WTC11 (cell line): Measurements from ENCODE around the gene SLC29A1. TPM values are rescaled to one million over a fixed set of nuclear protein-coding genes. Genes with fewer than 3 reads are reported as not detected.
"Not testable (repeated sequence)": the region's sequence is repeated elsewhere in the genome, so short reads cannot be mapped to it uniquely, and the experiment has no call there.

Experiments
- ATAC-seq: fragments of 200-7000 bp; cut with Tn5 transposase; 2 replicates; pipeline ENCODE4 v1.10.0; 2021; ENCODE audit warnings: mild to moderate bottlenecking, moderate library complexity
- CTCF ChIA-PET: fragments of 300-600 bp; sonication (Branson Sonifier 250); formaldehyde crosslinking; loops from one replicate; lab custom pipeline; 2021; ENCODE audit warnings: antibody characterized with exemption; lab: Charles Lee
- POLR2A ChIA-PET: fragments of 350-600 bp; sonication (Branson Sonifier 250); formaldehyde crosslinking; loops from one replicate; lab custom pipeline; 2021; ENCODE audit warnings: antibody characterized with exemption; lab: Charles Lee
- DNase-seq: peaks from one replicate; pipeline ENCODE4 v3.0.0; 2021; ENCODE audit warnings: low spot score
- H3K27ac Mint-ChIP-seq: 2 replicates; pipeline ENCODE4 v1.8.0; 2021; ENCODE audit warnings: mixed read lengths
- H3K27me3 Mint-ChIP-seq: 2 replicates; pipeline ENCODE4 v1.8.0; 2021; ENCODE audit warnings: low read depth, mild to moderate bottlenecking, moderate library complexity, mixed read lengths
- H3K36me3 Mint-ChIP-seq: 2 replicates; pipeline ENCODE4 v1.8.0; 2021; ENCODE audit warnings: mixed read lengths
- H3K4me1 Mint-ChIP-seq: 2 replicates; pipeline ENCODE4 v1.8.0; 2022; ENCODE audit warnings: mixed read lengths
- H3K4me3 Mint-ChIP-seq: 2 replicates; pipeline ENCODE4 v1.8.0; 2021; ENCODE audit warnings: mild to moderate bottlenecking, moderate library complexity, mixed read lengths
- H3K9me3 Mint-ChIP-seq: 2 replicates; pipeline ENCODE4 v1.8.0; 2021; ENCODE audit warnings: mixed read lengths
- ERG ChIP-seq: fragments of 250-450 bp; sonication (Bioruptor Pico); IDR thresholded peaks from 2 replicates; pipeline ENCODE4 v1.8.0; 2021; ENCODE audit warnings: mild to moderate bottlenecking
- ESRRA ChIP-seq: sonication (generic); formaldehyde crosslinking; IDR thresholded peaks from 2 replicates; pipeline ENCODE4 v1.8.1; 2022; ENCODE audit warnings: mild to moderate bottlenecking, missing genetic modification reagents, borderline replicate concordance
- ETV6 ChIP-seq: sonication (generic); formaldehyde crosslinking; IDR thresholded peaks from 2 replicates; pipeline ENCODE4 v1.8.1; 2022; ENCODE audit warnings: mild to moderate bottlenecking, missing genetic modification reagents
- GABPB1 ChIP-seq: sonication (generic); formaldehyde crosslinking; IDR thresholded peaks from 2 replicates; pipeline ENCODE4 v1.8.1; 2023; ENCODE audit warnings: mild to moderate bottlenecking, missing genetic modification reagents
- GTF2I ChIP-seq: fragments of 250-450 bp; sonication (Bioruptor Pico); conservative IDR thresholded peaks from 2 replicates; pipeline ENCODE4 v1.4.0; 2021; ENCODE audit warnings: mild to moderate bottlenecking
- IRF1 ChIP-seq: sonication (generic); formaldehyde crosslinking; IDR thresholded peaks from 2 replicates; pipeline ENCODE4 v1.8.0; 2023; ENCODE audit warnings: missing genetic modification reagents
- KAT7 ChIP-seq: sonication (generic); formaldehyde crosslinking; IDR thresholded peaks from 2 replicates; pipeline ENCODE4 v1.8.1; 2023; ENCODE audit warnings: missing genetic modification reagents, mild to moderate bottlenecking, borderline replicate concordance
- MYBL2 ChIP-seq: sonication (generic); formaldehyde crosslinking; IDR thresholded peaks from 2 replicates; pipeline ENCODE4 v1.8.1; 2023; ENCODE audit warnings: mild to moderate bottlenecking, moderate library complexity, missing genetic modification reagents
- PREB ChIP-seq: sonication (generic); formaldehyde crosslinking; IDR thresholded peaks from 2 replicates; pipeline ENCODE4 v1.8.1; 2022; ENCODE audit warnings: mild to moderate bottlenecking, missing genetic modification reagents, moderate library complexity, borderline replicate concordance
- TP53 ChIP-seq: sonication (generic); formaldehyde crosslinking; IDR thresholded peaks from 2 replicates; pipeline ENCODE4 v1.8.1; 2023; ENCODE audit warnings: mild to moderate bottlenecking, missing genetic modification reagents
- ZNF138 ChIP-seq: sonication (generic); formaldehyde crosslinking; conservative IDR thresholded peaks from 2 replicates; pipeline ENCODE4 v1.8.1; 2022; ENCODE audit warnings: mild to moderate bottlenecking, moderate library complexity, missing genetic modification reagents
- ZNF219 ChIP-seq: sonication (generic); formaldehyde crosslinking; IDR thresholded peaks from 2 replicates; pipeline ENCODE4 v1.8.0; 2023; ENCODE audit warnings: missing genetic modification reagents, mild to moderate bottlenecking, borderline replicate concordance
- ZNF263 ChIP-seq: sonication (generic); formaldehyde crosslinking; IDR thresholded peaks from 2 replicates; pipeline ENCODE4 v1.8.1; 2022; ENCODE audit warnings: low read depth, mild to moderate bottlenecking, moderate library complexity, missing genetic modification reagents
- ZNF512 ChIP-seq: sonication (generic); formaldehyde crosslinking; IDR thresholded peaks from 2 replicates; pipeline ENCODE4 v1.8.1; 2022; ENCODE audit warnings: missing genetic modification reagents, borderline replicate concordance
- ZSCAN18 ChIP-seq: fragments of 250-450 bp; sonication (Bioruptor Pico); IDR thresholded peaks from 2 replicates; pipeline ENCODE4 v2.1.2; 2022; ENCODE audit warnings: mild to moderate bottlenecking, moderate library complexity
- total RNA-seq: library from RNA; stranded (reverse); gene quantifications from 3 replicates; pipeline ENCODE4 v1.2.3, GENCODE V29; 2021
- TF ChIP-seq, protein P1 (sequence below): sonication (generic); formaldehyde crosslinking; conservative IDR thresholded peaks from 2 replicates; pipeline ENCODE4 v1.8.1; 2022; ENCODE audit warnings: mild to moderate bottlenecking, missing genetic modification reagents
- TF ChIP-seq, protein P2 (sequence below): fragments of 250-450 bp; sonication (Bioruptor Pico); IDR thresholded peaks from 2 replicates; pipeline ENCODE4 v1.9.0; 2021; ENCODE audit warnings: mild to moderate bottlenecking
- TF ChIP-seq, protein P3 (sequence below): sonication (generic); formaldehyde crosslinking; IDR thresholded peaks from 2 replicates; pipeline ENCODE4 v1.8.0; 2022; ENCODE audit warnings: mild to moderate bottlenecking, missing genetic modification reagents

The SLC29A1 gene
- total RNA-seq, 1 experiment from 2014 or later, result 139 TPM

DNA sequence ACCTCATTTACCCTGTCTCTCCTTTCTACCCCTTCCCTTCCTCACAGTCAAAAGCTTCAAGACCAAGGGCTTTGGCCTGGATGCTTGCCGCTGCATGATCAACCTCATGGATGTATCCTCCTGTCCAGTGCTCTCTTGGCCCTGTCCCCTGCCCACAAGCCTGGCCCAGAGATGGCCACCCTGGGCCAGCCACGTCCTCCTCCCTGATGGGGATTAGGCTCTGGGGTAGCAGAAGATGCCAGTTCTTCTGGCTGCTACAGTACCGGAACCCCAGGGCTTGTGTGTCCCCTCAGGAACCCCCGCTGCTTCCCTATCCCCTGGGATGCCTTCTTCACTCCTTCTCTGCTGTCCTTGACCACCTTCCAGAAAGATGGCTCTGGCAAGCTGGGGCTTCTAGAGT is 42.5 kb upstream of the SLC29A1 start:
- no peaks in the 10 kb centered on the region for H3K36me3 Mint-ChIP-seq
- H3K27me3 Mint-ChIP-seq, result peaks cover 1% of the 10 kb centered on the region; the same call in 1 of the 2 replicates
- H3K27ac Mint-ChIP-seq, result no peak overlapping the region
- no peak overlapping the region for H3K4me3 Mint-ChIP-seq
- no peak for DNase-seq
- peaks cover 31% of the 10 kb centered on the region for H3K4me1 Mint-ChIP-seq
- no peak for ATAC-seq
- no peaks in the 10 kb centered on the region for H3K9me3 Mint-ChIP-seq
- POLR2A ChIA-PET, result interaction anchor here (0.7 kb wide), 1 partner anchor 44 kb away, joined by 3 read pairs; no protein-coding TSS in a partner anchor
- TF ChIP-seq KAT7 (CRISPR knock-in tag) (no peak), ZSCAN18 (CRISPR knock-in tag) (no peak), GTF2I (no peak), MYBL2 (CRISPR knock-in tag) (no peak), ZNF219 (CRISPR knock-in tag) (no peak), ETV6 (CRISPR knock-in tag) (no peak), ZNF138 (no peak), PREB (no peak), IRF1 (CRISPR knock-in tag) (no peak), TP53 (no peak), ZNF512 (CRISPR knock-in tag) (no peak), GABPB1 (CRISPR knock-in tag) (no peak), ZNF263 (no peak), ERG (CRISPR knock-in tag) (no peak), ESRRA (no peak)
- TF ChIP-seq, protein P1, sequence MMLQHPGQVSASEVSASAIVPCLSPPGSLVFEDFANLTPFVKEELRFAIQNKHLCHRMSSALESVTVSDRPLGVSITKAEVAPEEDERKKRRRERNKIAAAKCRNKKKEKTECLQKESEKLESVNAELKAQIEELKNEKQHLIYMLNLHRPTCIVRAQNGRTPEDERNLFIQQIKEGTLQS (CRISPR knock-in tag), result no peak
- TF ChIP-seq, protein P2, sequence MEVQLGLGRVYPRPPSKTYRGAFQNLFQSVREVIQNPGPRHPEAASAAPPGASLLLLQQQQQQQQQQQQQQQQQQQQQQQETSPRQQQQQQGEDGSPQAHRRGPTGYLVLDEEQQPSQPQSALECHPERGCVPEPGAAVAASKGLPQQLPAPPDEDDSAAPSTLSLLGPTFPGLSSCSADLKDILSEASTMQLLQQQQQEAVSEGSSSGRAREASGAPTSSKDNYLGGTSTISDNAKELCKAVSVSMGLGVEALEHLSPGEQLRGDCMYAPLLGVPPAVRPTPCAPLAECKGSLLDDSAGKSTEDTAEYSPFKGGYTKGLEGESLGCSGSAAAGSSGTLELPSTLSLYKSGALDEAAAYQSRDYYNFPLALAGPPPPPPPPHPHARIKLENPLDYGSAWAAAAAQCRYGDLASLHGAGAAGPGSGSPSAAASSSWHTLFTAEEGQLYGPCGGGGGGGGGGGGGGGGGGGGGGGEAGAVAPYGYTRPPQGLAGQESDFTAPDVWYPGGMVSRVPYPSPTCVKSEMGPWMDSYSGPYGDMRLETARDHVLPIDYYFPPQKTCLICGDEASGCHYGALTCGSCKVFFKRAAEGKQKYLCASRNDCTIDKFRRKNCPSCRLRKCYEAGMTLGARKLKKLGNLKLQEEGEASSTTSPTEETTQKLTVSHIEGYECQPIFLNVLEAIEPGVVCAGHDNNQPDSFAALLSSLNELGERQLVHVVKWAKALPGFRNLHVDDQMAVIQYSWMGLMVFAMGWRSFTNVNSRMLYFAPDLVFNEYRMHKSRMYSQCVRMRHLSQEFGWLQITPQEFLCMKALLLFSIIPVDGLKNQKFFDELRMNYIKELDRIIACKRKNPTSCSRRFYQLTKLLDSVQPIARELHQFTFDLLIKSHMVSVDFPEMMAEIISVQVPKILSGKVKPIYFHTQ (CRISPR knock-in tag), result no peak
- TF ChIP-seq, protein P3, sequence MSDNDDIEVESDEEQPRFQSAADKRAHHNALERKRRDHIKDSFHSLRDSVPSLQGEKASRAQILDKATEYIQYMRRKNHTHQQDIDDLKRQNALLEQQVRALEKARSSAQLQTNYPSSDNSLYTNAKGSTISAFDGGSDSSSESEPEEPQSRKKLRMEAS (CRISPR knock-in tag), result no peak
- CTCF ChIA-PET, result interaction anchor here (0.9 to 1.6 kb wide), 5 partner anchors 8 to 84 kb away, joined by 3 to 5 read pairs (median 3); partner anchors contain the start of gene SLC29A1

DNA sequence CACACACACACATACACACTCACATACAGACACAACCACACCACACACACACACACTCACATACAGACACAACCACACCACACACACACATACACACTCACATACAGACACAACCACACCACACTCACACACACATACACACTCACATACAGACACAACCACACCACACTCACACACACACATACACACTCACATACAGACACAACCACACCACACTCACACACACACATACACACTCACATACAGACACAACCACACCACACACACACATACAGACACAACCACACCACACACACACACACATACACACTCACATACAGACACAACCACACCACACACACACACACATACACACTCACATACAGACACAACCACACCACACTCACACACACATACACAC is 41.6 kb upstream of the SLC29A1 start:
- H3K9me3 Mint-ChIP-seq, ATAC-seq, H3K27ac Mint-ChIP-seq, H3K4me3 Mint-ChIP-seq, H3K27me3 Mint-ChIP-seq, H3K36me3 Mint-ChIP-seq, DNase-seq, POLR2A ChIA-PET: not testable (repeated sequence)
- CTCF ChIA-PET, result interaction anchor here (1.4 to 2.3 kb wide), 3 partner anchors 9 to 42 kb away, joined by 3 to 7 read pairs (median 5); partner anchors contain the start of gene SLC29A1
- H3K4me1 Mint-ChIP-seq, result peaks cover 33% of the 10 kb centered on the region
